Cardiac muscle cell (in vitro differentiated cells and primary cell): ENCODE results near the gene ARF1. TPM values are rescaled to one million over a fixed set of nuclear protein-coding genes. Genes with fewer than 3 reads are reported as not detected.

Experiments used
- DNase-seq, 2 donors: peaks; one replicate each; pipeline versions ENCODE4 v3.0.0 to v3.0.0-alpha.2; 2010 to 2017; ENCODE audit warnings: low read depth in 1 of 2, low spot score in 1 of 2
- H3K27ac ChIP-seq: fragments of 200-600 bp; sonication (generic); 2 replicates; pipeline ENCODE4 v1.5.1; 2016
- H3K27me3 ChIP-seq: fragments of 200-600 bp; sonication (generic); 2 replicates; pipeline ENCODE4 v1.6.0; 2016; ENCODE audit warnings: control low read depth
- H3K36me3 ChIP-seq: fragments of 200-600 bp; sonication (generic); 2 replicates; pipeline ENCODE4 v1.5.1; 2016; ENCODE audit warnings: control low read depth
- H3K4me1 ChIP-seq: fragments of 200-600 bp; sonication (generic); 2 replicates; pipeline ENCODE4 v1.8.1; 2017; ENCODE audit warnings: low read depth, mild to moderate bottlenecking, mixed run types
- H3K4me3 ChIP-seq: fragments of 200-600 bp; sonication (generic); 2 replicates; pipeline ENCODE4 v1.5.1; 2016; ENCODE audit warnings: mild to moderate bottlenecking
- H3K9me3 ChIP-seq: fragments of 200-600 bp; sonication (generic); 2 replicates; pipeline ENCODE4 v1.5.1; 2017; ENCODE audit warnings: low read depth, mild to moderate bottlenecking, control low read depth
- polyA plus RNA-seq: library from polyadenylated mRNA; unstranded; fragments of >200 nt; fragmentation: Nextera tagmentation; extraction: Ambion mirVana; gene quantifications from 2 replicates; pipeline ENCODE4 v1.2.1, GENCODE V29; 2016
- total RNA-seq: library from RNA; depleted of rRNA; stranded (reverse); fragments of >200 nt; gene quantifications from 2 replicates; pipeline ENCODE4 v1.2.3, GENCODE V29; 2016
- TF ChIP-seq, protein P1 (sequence below): IDR thresholded peaks from 2 replicates; pipeline ENCODE4 v1.5.1; 2012; ENCODE audit warnings: low read depth, mild to moderate bottlenecking, low read length

The ARF1 gene
- total and polyA plus RNA-seq, 2 experiments from 2014 or later, result 499 to 662 TPM

DNA sequence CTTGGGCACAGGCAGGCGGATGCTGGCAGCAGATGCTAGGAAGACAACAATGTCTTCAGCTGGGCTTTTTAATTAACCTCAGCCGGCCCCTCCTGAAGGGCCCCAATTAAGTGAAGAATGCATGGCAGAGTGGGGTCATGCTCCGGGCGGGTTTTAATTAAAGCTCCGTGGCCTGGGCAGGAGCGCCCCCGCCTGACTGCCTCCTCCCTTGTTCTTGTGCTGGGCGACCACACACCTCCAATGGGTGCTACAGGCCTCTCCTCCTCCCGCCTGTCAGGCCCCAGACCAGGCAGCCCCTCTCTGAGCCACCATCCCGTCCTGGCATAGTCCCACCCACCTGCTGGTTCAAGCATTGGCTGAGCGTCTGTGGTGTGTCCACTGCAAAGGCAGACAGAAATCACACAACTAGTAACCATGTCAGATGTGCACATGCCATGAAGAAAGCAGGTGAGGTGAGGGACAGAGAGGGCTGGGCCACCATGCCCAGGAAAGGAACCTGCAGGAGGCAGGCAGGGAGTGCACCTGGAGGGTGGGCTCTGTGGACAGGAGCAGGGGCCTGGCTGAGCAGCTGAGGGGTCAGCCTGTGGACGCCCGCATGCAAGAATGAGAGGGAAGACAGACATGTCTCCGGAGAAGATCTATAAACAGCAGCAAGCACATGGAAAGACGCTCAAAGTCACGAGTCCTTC, 8.5 kb upstream of the ARF1 start:
- peaks cover 6% of the 10 kb centered on the region for H3K4me1 ChIP-seq
- DNase-seq, result peak; percentile 21 to 63
- H3K36me3 ChIP-seq, result no peaks in the 10 kb centered on the region
- H3K27me3 ChIP-seq, result peaks cover 22% of the 10 kb centered on the region
- H3K27ac ChIP-seq, result no peak overlapping the region
- H3K4me3 ChIP-seq, result no peak overlapping the region
- H3K9me3 ChIP-seq, result no peaks in the 10 kb centered on the region
- TF ChIP-seq, protein P1, sequence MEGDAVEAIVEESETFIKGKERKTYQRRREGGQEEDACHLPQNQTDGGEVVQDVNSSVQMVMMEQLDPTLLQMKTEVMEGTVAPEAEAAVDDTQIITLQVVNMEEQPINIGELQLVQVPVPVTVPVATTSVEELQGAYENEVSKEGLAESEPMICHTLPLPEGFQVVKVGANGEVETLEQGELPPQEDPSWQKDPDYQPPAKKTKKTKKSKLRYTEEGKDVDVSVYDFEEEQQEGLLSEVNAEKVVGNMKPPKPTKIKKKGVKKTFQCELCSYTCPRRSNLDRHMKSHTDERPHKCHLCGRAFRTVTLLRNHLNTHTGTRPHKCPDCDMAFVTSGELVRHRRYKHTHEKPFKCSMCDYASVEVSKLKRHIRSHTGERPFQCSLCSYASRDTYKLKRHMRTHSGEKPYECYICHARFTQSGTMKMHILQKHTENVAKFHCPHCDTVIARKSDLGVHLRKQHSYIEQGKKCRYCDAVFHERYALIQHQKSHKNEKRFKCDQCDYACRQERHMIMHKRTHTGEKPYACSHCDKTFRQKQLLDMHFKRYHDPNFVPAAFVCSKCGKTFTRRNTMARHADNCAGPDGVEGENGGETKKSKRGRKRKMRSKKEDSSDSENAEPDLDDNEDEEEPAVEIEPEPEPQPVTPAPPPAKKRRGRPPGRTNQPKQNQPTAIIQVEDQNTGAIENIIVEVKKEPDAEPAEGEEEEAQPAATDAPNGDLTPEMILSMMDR, result peak; percentile 18

DNA sequence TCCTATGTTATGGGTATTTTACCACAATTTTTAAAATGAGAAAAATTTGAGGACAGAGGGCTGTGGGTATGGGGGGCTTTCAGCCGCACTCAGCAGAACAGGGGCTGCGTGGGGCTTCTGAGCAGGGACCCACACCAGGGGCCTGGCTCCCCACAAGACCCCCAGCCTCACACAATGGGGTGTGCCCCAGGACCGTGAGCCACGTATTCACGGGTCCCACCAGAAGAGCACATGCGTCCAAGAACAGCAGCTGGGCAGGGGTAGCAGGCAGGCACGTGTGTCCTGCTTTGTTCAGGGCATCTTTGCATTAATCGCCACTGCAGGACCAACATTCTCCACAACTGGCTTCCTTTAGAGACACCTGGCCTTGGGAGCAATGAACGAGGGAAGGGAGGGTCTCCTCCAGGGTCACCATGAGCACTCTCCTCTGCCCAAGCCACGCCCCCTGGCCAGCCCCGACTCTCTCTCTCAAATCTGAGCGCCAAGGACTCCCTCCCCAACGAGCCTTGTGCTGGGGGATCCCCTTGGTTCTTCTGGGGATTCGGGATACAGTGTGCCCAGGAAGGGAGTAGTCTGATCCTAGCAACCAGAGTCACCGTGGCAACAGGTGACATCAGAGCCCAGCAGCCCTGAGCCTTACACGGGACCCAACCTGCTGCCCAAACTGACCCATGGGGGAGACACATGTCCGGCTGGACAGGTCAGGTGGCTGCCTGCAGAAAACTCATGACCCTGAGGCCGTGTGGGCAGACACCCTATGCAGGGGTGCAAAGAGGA, 7.4 kb upstream of the ARF1 start:
- no peaks in the 10 kb centered on the region for H3K36me3 ChIP-seq
- H3K9me3 ChIP-seq, result no peaks in the 10 kb centered on the region
- H3K27ac ChIP-seq, result no peak overlapping the region
- no peak for DNase-seq
- H3K4me1 ChIP-seq, result peaks cover 6% of the 10 kb centered on the region
- H3K27me3 ChIP-seq, result peaks cover 15% of the 10 kb centered on the region
- TF ChIP-seq, protein P1, result no peak
- no peak overlapping the region for H3K4me3 ChIP-seq

DNA sequence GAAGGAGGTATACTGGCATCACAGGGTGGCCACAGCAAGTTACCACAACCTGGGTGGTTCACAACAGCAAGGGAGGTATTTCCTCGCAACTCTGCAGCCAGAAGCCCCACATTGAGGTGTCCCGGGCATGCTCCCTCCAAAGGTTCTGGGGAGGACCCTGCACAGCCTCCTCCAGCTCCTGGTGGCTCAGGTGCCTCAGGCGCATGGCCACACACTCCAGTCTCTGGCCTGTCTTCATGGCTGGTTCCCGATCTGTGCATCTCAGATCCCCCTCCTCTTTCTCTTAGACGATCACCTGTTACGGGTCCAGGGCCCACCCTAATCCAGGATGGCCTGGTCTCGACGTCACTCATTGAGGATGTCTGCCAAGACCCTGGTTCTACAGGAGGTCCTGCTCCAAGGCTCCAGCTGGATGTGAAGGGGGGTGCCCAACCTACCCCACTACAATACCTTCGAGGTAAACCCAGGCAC, 6.7 kb upstream of the ARF1 start:
- TF ChIP-seq, protein P1, result no peak
- Histone ChIP-seq H3K27ac (no peak overlapping the region), H3K9me3 (no peaks in the 10 kb centered on the region), H3K27me3 (peaks cover 8% of the 10 kb centered on the region), H3K36me3 (no peaks in the 10 kb centered on the region), H3K4me1 (peaks cover 6% of the 10 kb centered on the region), H3K4me3 (no peak overlapping the region)
- no peak for DNase-seq

DNA sequence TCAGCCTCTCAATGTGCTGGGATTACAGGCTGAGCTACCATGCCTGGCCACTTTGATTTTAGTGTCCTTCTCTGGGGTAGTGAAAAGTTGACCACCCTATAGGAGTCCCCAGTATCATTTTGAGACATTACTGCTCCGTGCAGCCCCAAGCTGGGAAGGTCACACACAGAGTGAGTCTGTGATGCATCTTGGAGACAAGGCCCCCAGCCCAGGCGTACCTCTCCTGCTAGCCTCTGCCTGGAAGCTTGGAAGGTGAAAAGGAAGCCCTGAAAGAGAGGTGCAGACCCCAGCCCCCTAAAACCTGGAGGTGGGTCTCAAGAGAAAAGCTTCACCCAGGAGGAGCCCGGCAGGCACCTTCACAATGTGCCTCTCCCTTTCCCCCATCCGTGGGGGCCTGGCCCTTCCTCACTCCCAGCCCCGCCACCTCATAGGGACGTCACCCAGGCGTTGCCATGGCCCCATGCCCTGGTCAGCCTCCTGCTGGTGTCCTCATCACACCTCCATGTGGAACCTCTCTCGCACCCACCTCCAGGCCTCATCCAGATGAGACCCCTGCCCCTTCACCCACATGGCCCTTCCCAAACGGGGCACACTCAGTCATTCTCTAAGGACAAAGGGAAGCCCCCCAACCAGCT, 5.6 kb upstream of the ARF1 start:
- Histone ChIP-seq H3K4me3 (no peak overlapping the region), H3K9me3 (no peaks in the 10 kb centered on the region), H3K27me3 (no peaks in the 10 kb centered on the region), H3K36me3 (no peaks in the 10 kb centered on the region), H3K4me1 (peaks cover 9% of the 10 kb centered on the region), H3K27ac (no peak overlapping the region)
- TF ChIP-seq, protein P1, result no peak
- DNase-seq, result no peak

DNA sequence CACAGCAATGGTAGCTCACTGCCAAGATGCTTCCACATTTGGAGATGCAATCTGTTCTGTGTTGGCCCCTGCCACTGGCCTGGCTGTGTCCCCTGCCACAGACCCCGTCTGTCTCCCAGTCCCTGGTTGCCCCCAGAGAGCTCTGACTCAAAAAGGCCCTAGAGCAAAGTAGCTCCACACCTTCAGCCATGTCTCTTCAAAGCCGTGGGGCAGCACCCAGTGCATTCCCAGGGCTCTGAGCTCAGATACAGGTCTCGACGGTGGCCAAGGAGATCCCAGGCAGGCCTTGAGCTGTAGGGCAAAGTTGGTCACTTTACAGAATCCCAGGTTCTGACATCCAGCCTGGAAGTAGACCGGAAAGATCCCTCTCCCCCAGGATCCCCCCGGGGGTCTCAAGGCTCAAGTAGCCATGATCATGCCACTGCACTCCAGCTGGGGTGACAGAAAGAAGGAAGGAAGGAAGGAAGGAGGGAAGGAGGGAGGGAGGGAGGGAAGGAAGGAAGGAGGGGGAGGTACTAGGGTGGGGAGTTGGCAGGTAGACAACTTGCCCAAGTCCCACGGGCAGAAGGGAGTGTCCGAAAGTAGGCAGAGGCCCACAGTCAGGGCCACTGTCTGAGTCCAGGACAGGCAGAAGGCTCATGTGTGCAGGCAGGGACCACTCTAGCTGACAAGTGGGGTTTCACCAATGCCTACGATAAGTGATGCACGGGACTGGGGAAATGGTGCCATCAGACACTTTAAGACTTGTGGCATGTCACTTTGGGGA, 4.8 kb upstream of the ARF1 start:
- no peak overlapping the region for H3K27ac ChIP-seq
- no peak for DNase-seq
- no peaks in the 10 kb centered on the region for H3K9me3 ChIP-seq
- no peaks in the 10 kb centered on the region for H3K36me3 ChIP-seq
- no peak overlapping the region for H3K4me3 ChIP-seq
- TF ChIP-seq, protein P1, result no peak
- no peaks in the 10 kb centered on the region for H3K27me3 ChIP-seq
- H3K4me1 ChIP-seq, result peaks cover 9% of the 10 kb centered on the region
